GM21723 (cell line): Measurements from ENCODE around the gene C15orf61.
A peak's percentile ranks its signal among the peaks of the same experiment; 100 is the strongest.

ENCODE experiments used
- ATAC-seq: cut with Tn5 transposase; IDR thresholded peaks from one replicate; pipeline ENCODE4 v1.9.1; 2021; ENCODE audit warnings: mild to moderate bottlenecking, moderate library complexity; ENCODE audit not compliant: unreplicated experiment

C15orf61 gene

GRCh38 chr15:67548862-67549651 lies 28.1 kb downstream of the C15orf61 start:
- ATAC-seq = no peak

GRCh38 chr15:67549736-67550135 lies 28.8 kb downstream of the C15orf61 start:
- ATAC-seq = no peak

GRCh38 chr15:67550522-67550921 lies 29.6 kb downstream of the C15orf61 start:
- ATAC-seq = no peak

GRCh38 chr15:67551207-67551743 lies 30.3 kb downstream of the C15orf61 start:
- ATAC-seq = no peak

GRCh38 chr15:67554580-67554979 lies 33.6 kb downstream of the C15orf61 start:
- ATAC-seq = no peak

GRCh38 chr15:67556976-67557570 lies 36.1 kb downstream of the C15orf61 start:
- no peak for ATAC-seq

- ATAC-seq = no peak
These were observed 37.6 kb downstream of the C15orf61 start for GRCh38 chr15:67558502-67558901.

- ATAC-seq = no peak
These were observed 38.2 kb downstream of the C15orf61 start for GRCh38 chr15:67559158-67559557.

GRCh38 chr15:67559576-67559975 lies 38.6 kb downstream of the C15orf61 start:
- ATAC-seq = no peak

GRCh38 chr15:67560320-67560719 lies 39.4 kb downstream of the C15orf61 start:
- ATAC-seq = no peak

GRCh38 chr15:67563092-67563491 lies 42.2 kb downstream of the C15orf61 start:
- no peak for ATAC-seq

GRCh38 chr15:67564021-67564967 lies 43.4 kb downstream of the C15orf61 start:
- ATAC-seq = peak; percentile 81

GRCh38 chr15:67564968-67565345 lies 44.0 kb downstream of the C15orf61 start:
- peak; percentile 34 for ATAC-seq

GRCh38 chr15:67569668-67570067 lies 48.7 kb downstream of the C15orf61 start:
- ATAC-seq = no peak

GRCh38 chr15:67570875-67571647 lies 50.1 kb downstream of the C15orf61 start:
- no peak for ATAC-seq

- no peak for ATAC-seq
These were observed 50.9 kb downstream of the C15orf61 start for GRCh38 chr15:67571648-67572415.

- ATAC-seq = no peak
These were observed 52.3 kb downstream of the C15orf61 start for GRCh38 chr15:67573194-67573593.

GRCh38 chr15:67575039-67575502 lies 54.1 kb downstream of the C15orf61 start:
- no peak for ATAC-seq

GRCh38 chr15:67578020-67578600 lies 57.2 kb downstream of the C15orf61 start:
- no peak for ATAC-seq
